ENCODE results near the gene TNFRSF18. TPM values are rescaled to one million over a fixed set of nuclear protein-coding genes. Genes with fewer than 3 reads are reported as not detected.

TNFRSF18 gene
- total and polyA plus RNA-seq, 10 of the 15 experiments (the other 5 are each of a cell fraction or from before 2014, with no cell fraction given), result 0.18 to 7.5 (median 1.5) TPM; not detected in 1

DNA sequence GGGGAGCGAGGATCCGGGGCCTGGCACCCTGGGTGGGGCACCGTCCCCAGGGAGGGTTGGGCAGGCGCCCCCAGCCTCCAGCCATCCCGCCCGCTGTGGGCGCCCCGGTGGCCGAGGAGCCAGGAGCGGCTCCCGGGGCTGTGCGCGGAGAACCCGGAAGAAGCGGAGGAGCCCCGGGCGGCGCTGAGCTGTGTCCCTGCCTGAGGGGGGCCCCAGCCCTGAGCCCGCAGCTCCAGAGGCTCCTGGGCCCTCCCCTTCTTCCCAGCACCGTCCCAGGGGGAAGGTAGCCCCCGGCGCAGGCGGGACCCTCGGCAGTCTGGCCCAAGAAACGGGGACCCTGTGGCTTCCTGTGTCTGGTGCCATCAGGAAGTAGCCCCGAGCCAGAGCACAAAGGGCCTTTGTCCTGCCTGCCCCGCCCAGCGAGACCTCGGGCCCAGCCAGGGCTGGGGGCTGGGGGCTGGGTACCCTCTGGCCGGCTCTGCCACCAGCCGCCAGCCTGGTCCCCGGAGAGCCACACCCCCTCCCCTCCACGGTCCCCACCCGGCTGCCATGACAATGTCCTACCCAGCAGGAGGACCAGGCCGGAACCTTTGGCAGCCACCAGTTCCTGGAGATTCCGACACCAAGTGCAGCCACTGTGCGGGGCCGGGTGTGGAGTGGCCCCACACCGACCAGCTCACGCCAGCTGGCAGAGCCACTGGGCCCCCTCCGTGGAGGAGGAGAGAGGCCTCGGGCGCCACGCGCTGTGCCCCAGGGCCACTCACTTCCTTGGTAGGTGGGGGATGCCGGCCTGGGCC lies 48.3 kb downstream of the TNFRSF18 start (continued):
- TF ChIP-seq, protein P1, sequence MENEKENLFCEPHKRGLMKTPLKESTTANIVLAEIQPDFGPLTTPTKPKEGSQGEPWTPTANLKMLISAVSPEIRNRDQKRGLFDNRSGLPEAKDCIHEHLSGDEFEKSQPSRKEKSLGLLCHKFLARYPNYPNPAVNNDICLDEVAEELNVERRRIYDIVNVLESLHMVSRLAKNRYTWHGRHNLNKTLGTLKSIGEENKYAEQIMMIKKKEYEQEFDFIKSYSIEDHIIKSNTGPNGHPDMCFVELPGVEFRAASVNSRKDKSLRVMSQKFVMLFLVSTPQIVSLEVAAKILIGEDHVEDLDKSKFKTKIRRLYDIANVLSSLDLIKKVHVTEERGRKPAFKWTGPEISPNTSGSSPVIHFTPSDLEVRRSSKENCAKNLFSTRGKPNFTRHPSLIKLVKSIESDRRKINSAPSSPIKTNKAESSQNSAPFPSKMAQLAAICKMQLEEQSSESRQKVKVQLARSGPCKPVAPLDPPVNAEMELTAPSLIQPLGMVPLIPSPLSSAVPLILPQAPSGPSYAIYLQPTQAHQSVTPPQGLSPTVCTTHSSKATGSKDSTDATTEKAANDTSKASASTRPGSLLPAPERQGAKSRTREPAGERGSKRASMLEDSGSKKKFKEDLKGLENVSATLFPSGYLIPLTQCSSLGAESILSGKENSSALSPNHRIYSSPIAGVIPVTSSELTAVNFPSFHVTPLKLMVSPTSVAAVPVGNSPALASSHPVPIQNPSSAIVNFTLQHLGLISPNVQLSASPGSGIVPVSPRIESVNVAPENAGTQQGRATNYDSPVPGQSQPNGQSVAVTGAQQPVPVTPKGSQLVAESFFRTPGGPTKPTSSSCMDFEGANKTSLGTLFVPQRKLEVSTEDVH (IDR thresholded peaks at IDR 0.05; ENCODE audit: low read depth, partially characterized antibody), result no peak
- TF ChIP-seq STAT1 (conservative IDR thresholded peaks at IDR 0.05) (0 out of 2 replicates have a peak, but pooled peaks have one; percentile 23), EP300 (IDR thresholded peaks at IDR 0.05; ENCODE audit: borderline replicate concordance in 1 of 2, control insufficient read depth in 1 of 2, low read depth in 2 of 2, low read length in 2 of 2) (no peak), KDM1A (IDR thresholded peaks at IDR 0.05; ENCODE audit: borderline replicate concordance) (no peak), PAX8 (IDR thresholded peaks at IDR 0.05) (no peak), SUZ12 (IDR thresholded peaks at IDR 0.05; ENCODE audit: unreplicated experiment) (no peak), POLR2AphosphoS2 (IDR thresholded peaks at IDR 0.05; ENCODE audit: low read depth, low read length) (peak; percentile 67; the same call in 1 of the 2 replicates), MTA2 (IDR thresholded peaks at IDR 0.05; ENCODE audit: low read depth) (no peak), ZZZ3 (IDR thresholded peaks at IDR 0.05; ENCODE audit: control insufficient read depth, insufficient read length, low read depth) (no peak), IRF4 (IDR thresholded peaks at IDR 0.05; ENCODE audit: low read depth, low read length) (no peak), WRNIP1 (IDR thresholded peaks at IDR 0.05; ENCODE audit: borderline replicate concordance, low read depth, low read length) (no peak)
- TF ChIP-seq, protein P2, sequence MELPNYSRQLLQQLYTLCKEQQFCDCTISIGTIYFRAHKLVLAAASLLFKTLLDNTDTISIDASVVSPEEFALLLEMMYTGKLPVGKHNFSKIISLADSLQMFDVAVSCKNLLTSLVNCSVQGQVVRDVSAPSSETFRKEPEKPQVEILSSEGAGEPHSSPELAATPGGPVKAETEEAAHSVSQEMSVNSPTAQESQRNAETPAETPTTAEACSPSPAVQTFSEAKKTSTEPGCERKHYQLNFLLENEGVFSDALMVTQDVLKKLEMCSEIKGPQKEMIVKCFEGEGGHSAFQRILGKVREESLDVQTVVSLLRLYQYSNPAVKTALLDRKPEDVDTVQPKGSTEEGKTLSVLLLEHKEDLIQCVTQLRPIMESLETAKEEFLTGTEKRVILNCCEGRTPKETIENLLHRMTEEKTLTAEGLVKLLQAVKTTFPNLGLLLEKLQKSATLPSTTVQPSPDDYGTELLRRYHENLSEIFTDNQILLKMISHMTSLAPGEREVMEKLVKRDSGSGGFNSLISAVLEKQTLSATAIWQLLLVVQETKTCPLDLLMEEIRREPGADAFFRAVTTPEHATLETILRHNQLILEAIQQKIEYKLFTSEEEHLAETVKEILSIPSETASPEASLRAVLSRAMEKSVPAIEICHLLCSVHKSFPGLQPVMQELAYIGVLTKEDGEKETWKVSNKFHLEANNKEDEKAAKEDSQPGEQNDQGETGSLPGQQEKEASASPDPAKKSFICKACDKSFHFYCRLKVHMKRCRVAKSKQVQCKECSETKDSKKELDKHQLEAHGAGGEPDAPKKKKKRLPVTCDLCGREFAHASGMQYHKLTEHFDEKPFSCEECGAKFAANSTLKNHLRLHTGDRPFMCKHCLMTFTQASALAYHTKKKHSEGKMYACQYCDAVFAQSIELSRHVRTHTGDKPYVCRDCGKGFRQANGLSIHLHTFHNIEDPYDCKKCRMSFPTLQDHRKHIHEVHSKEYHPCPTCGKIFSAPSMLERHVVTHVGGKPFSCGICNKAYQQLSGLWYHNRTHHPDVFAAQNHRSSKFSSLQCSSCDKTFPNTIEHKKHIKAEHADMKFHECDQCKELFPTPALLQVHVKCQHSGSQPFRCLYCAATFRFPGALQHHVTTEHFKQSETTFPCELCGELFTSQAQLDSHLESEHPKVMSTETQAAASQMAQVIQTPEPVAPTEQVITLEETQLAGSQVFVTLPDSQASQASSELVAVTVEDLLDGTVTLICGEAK (IDR thresholded peaks at IDR 0.05; ENCODE audit: borderline replicate concordance), result no peak
- TF ChIP-seq, protein P3, sequence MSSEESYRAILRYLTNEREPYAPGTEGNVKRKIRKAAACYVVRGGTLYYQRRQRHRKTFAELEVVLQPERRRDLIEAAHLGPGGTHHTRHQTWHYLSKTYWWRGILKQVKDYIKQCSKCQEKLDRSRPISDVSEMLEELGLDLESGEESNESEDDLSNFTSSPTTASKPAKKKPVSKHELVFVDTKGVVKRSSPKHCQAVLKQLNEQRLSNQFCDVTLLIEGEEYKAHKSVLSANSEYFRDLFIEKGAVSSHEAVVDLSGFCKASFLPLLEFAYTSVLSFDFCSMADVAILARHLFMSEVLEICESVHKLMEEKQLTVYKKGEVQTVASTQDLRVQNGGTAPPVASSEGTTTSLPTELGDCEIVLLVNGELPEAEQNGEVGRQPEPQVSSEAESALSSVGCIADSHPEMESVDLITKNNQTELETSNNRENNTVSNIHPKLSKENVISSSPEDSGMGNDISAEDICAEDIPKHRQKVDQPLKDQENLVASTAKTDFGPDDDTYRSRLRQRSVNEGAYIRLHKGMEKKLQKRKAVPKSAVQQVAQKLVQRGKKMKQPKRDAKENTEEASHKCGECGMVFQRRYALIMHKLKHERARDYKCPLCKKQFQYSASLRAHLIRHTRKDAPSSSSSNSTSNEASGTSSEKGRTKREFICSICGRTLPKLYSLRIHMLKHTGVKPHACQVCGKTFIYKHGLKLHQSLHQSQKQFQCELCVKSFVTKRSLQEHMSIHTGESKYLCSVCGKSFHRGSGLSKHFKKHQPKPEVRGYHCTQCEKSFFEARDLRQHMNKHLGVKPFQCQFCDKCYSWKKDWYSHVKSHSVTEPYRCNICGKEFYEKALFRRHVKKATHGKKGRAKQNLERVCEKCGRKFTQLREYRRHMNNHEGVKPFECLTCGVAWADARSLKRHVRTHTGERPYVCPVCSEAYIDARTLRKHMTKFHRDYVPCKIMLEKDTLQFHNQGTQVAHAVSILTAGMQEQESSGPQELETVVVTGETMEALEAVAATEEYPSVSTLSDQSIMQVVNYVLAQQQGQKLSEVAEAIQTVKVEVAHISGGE (CRISPR knock-in tag; IDR thresholded peaks at IDR 0.05), result no peak
- TF ChIP-seq, protein P4, sequence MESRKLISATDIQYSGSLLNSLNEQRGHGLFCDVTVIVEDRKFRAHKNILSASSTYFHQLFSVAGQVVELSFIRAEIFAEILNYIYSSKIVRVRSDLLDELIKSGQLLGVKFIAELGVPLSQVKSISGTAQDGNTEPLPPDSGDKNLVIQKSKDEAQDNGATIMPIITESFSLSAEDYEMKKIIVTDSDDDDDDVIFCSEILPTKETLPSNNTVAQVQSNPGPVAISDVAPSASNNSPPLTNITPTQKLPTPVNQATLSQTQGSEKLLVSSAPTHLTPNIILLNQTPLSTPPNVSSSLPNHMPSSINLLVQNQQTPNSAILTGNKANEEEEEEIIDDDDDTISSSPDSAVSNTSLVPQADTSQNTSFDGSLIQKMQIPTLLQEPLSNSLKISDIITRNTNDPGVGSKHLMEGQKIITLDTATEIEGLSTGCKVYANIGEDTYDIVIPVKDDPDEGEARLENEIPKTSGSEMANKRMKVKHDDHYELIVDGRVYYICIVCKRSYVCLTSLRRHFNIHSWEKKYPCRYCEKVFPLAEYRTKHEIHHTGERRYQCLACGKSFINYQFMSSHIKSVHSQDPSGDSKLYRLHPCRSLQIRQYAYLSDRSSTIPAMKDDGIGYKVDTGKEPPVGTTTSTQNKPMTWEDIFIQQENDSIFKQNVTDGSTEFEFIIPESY (IDR thresholded peaks at IDR 0.05), result peak; percentile 84; the same call in 1 of the 2 replicates
